Forelimb muscle (tissue), 1 donor: ENCODE data around the gene C21orf58. TPM values are rescaled to one million over a fixed set of nuclear protein-coding genes. Genes with fewer than 3 reads are reported as not detected.
"Not testable (repeated sequence)": the region's sequence is repeated elsewhere in the genome, so short reads cannot be mapped to it uniquely, and the experiment has no call there.

Experiments used
- DNase-seq: peaks from one replicate; pipeline ENCODE4 v3.0.0-alpha.2; 2013; ENCODE audit warnings: low read depth
- polyA plus RNA-seq: library from polyadenylated mRNA; unstranded; fragments of 120-200 nt; gene quantifications from one replicate; pipeline ENCODE4 v1.2.1, GENCODE V29; 2013; ENCODE audit not compliant: insufficient read length

The C21orf58 gene
- polyA plus RNA-seq: 8.2 TPM

DNA sequence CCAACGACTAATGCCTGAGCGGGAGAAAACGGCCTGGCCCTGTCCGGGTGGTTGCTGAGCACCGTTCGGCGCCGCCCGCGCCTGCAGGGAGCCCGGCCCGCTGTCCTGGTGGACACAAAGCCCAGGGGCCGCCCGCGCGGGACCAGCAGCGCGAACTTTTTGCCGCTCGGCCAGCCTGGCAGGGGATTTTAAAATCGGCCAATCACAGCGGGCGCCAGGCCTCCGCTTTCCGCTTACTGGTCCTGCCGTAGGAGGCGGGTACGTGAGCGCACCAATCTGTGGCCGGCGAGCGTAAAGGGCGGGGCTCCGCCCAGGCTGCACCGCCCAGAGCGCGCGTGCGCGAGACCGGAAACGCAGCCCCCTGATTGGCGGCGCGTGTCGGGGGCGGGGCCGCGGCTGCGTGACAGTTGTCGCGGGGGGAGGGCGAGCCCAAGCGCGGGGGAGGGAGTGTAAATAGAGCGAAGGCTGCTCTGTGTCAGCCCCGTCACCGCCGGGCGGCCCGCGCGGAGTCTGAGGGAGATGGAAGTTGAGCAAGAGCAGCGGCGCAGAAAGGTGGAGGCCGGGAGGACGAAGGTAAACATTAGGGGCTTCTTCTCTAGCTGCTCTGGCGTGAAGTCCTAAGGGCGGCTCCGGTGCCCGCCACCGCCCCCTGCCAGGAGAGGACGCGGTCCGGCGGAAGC is at the start of gene C21orf58, which contains the start of gene PCNT:
Gene C21orf58 (minus strand): TSS at position 161 of the 680 bp plus-strand sequence. CDS start 1,132 bp downstream, outside the sequence.
Gene PCNT (plus strand): TSS at position 447 of the 680 bp plus-strand sequence. CDS start 73 bp downstream, at position 520.
- DNase-seq: peak; percentile 95

DNA sequence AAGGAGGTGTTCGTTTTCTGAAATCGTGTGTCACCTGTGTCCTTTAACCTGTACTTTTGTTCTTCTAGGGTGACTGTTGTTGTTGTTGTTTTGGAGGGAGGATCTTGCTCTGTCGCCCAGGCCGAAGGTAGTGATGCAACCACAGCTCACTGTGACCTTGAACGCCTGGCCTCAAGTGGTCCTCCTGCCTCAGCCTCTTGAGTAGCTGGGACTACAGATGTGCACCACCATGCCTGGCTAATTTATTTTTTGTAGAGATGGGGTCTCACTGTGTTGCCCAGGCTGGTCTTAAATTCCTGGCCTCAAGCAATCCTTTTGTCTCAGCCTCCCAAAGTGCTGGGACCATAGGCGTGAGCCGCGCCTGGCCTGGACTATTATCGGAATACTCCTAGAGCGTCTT is 49.3 kb upstream of the C21orf58 start:
- not testable (repeated sequence) for DNase-seq

DNA sequence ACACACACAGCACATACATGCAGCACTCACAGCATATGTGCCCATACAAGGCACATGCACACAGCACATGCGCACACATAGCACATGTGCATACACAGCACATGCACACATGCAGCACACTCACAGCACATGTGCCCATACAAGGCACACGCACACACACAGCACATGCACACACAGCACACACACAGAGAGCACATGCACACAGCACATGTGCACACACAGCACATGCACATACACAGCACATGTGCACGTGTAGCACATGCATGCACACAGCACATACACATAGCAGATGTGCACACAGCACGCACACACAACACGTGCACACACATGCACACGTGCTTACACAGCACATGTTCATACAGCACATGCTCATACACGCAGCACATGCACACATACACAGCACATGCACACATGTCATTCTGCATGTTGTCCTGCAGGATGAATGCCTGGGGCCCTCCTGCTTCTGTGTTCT is 48.4 kb upstream of the C21orf58 start:
- no peak for DNase-seq

DNA sequence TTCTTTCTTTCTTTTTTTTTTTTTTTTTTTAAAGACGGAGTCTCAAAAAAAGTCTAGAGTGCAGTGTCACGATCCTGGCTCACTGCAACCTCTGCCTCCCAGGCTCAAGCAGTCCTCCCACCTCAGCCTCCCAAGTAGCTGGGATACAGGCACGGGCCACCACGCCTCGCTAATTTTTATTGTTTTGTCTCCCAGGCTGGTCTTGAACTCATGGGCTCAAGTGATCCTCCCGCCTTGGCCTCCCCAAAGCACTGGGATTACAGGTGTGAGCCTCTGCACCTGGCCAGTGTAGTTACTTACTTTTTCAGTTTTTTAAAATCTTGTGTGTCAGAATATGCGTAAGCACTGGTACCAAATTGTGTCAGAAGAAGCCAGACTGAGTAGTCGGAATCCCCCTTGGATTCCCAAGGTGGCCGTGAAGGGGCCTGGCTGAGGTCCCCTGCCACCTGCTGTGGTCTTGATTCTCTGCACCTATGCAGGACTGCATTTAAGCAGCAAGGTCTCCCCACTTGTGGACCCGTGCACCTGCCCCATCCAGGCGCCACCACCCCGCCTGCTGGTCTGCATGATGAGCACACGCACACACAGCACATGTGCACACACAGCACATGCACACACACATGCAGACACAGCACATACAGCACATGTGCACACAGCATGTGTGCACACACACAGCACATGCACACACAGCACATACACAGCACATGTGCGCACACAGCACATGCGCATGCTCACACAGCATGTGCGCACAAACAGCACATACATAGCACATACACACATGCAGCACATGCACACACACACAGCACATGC is 47.7 kb upstream of the C21orf58 start:
- DNase-seq: no peak

DNA sequence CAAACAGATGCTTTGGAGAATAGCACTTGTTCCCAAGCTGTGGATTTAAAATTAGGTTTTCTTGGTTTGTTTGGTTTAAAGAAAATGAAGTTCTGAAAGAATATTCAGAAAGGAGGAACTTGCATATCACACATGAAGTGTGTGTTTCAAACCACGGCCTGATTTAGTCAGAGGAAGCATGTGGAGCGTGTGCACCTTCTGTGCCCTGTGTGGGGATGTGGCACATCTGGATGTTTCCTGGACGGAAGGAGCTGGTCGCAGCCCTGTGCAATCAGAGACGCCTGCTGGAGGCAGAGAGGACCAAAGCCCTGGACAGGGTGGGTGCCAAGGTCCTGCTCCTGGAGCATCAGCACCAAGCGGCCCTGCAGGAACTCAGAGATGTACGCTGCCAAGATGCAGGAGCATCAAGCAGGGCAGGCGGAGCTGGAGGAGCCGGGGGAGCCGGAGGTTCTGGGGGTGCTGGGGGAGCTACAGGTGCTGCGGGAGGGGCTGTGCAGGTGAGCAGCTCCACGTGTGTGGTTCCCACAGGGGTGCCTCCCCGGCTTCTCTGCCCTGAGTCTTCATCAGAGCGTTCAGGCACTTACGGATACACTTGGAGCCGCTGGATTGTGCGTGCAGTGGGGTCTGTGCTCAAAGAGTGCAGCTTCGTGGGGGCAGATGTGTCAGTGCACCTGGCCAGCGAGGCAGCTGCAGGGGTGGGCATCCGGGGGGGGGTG is 46.0 kb upstream of the C21orf58 start:
- no peak for DNase-seq

DNA sequence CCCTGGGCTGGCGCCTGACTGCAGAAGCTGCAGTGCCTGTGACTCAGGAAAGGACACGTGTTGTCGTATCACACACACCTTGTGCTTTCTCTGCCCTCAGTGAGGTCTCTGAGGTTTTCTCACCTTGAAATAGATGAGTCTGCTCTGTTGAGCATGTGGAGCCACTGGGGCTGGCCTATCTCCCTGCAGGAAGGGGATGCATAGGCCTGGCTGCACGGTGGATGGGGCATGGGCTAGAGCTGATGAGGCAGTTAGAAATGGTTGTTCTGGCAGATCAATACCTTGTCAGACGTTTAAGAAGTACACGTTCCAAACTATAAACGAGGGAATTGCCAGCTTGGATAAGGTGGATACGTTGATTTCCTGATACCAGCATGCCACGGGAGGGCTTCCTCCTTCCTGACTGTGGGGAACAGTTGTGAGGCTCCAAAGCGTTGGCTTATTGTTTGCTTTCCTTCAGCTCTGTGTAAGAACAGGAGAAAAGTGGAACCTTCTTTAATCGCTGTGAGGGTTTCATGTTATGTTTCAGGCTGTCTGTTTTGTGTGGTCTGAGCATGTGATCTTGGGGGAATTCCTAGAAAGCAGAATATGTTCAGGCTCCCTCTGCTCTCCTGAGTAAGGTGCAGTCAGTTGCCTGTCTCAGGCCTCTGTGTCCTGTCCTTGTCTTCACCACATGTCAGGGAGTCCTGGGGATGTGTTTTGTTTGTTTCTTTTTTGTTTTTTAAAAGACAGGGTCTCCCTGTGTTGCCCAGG is 45.0 kb upstream of the C21orf58 start:
- no peak for DNase-seq

DNA sequence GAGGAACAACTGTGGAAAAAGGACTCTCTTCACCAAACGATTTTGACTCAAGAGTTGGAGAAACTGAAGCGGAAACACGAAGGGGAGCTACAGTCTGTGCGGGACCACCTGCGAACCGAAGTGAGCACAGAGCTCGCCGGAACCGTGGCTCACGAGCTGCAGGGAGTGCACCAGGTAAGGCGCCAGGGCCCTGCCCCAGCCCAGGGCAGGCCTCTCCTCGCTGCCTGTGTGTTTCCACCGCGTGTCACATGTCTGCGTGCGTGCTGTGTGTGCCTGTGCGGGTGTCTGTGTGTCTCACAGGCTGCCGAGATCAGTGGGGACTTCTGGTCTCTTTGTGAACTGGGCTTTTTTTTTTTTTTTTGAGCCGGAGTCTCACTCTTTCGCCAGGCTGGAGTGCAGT is 43.3 kb upstream of the C21orf58 start:
- DNase-seq: no peak

DNA sequence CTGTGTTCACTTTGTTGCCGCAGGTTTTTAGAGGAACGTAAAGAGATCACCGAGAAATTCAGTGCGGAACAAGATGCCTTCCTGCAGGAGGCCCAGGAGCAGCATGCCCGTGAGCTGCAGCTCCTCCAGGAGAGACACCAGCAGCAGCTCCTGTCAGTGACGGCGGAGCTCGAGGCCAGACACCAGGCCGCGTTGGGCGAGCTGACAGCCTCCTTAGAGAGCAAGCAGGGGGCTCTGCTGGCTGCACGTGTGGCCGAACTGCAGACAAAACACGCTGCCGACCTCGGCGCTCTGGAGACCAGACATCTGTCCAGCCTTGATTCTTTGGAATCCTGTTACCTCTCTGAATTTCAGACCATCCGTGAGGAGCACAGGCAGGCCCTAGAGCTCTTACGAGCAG is 42.9 kb upstream of the C21orf58 start:
- no peak for DNase-seq

DNA sequence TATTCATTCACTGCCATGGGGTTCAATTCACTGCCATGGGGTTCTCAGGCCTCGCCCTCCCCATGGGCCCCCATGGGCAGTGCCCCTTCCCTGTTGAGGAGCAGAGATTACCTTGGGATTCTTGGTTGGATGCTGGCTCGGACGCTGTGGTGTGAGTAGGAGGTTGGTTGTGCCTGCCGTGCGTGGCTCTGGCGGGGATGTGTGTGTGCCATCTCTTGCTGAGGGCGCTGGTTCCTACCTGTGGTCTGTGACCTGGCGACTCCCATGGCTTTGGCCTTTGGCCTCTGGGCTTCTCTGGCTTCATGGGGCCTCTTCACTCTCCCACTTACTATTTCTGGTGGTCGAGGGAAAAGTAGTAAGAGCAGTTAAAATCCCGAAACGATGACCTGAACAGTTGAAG is 42.4 kb upstream of the C21orf58 start:
- no peak for DNase-seq

DNA sequence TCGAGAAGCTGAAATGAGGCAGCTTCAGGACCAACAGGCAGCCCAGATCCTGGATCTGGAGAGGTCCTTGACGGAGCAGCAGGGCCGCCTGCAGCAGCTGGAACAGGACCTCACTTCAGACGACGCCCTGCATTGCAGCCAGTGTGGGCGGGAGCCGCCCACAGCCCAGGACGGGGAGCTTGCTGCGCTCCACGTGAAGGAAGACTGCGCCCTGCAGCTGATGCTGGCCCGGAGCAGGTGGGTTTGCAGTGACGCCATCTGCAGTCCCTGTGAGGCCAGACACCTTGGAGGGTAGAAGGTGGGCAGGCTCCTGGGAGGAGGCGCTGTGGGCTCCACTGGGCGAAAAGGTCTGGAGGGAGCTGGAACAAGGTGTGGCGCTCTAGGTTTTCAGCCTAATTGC is 40.0 kb upstream of the C21orf58 start:
- no peak for DNase-seq

DNA sequence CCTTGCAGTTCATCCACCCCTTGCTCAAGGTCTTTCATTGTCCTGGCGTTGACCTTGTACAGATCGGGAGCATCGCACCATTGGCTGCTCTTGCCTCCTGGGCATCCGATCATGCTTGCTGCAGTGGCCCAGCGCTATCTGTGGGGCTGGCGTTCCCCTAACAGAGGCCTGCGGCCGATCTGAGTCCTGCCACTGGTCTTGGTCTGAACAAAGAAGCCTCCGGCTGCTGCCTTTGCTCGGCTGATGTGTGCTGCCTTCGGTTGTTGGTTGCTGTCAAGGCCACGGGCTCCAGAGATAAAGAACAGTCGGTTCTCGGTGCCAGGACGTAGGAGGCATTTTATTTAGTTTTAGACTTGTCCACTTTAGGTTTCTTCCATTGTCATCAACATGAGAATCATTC is 39.3 kb upstream of the C21orf58 start:
- DNase-seq: no peak

DNA sequence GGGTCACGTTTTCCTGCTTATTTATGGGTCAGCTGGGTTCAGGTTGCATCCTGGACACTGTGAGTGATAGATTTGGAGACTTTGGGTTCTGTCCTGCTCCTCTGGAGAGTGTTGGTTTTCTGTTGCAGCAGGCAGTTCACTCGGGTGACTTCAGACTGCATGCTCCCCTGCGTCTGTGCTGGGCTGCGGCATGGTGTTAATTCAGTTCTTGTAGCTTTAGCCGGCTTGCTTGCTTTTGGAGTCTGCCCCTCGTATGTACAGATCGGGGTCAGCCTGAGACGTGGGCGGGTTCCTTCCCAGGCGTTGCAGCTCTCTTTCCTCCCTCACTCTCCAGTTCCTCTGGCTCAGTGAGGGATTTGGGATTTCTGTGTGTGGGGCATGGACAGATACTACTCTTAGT is 38.3 kb upstream of the C21orf58 start:
- no peak for DNase-seq

DNA sequence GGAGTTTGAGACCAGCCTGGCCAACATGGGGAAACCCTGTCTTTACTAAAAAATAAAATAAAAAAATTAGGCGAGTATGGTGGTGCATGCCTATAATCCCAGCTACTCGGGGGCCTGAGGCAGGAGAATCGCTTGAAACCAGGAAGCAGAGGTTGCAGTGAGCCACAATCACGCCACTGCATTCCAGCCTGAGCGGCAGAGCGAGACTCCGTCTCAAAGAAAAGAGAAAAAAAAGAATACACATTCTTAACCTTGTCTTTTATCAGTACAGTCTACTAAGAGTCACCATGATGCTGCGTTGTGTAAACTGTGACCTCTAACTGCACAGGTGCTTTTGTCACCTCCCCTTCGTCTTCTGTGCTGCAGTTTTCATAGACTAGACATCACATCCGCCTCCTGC is 37.5 kb upstream of the C21orf58 start:
- no peak for DNase-seq

DNA sequence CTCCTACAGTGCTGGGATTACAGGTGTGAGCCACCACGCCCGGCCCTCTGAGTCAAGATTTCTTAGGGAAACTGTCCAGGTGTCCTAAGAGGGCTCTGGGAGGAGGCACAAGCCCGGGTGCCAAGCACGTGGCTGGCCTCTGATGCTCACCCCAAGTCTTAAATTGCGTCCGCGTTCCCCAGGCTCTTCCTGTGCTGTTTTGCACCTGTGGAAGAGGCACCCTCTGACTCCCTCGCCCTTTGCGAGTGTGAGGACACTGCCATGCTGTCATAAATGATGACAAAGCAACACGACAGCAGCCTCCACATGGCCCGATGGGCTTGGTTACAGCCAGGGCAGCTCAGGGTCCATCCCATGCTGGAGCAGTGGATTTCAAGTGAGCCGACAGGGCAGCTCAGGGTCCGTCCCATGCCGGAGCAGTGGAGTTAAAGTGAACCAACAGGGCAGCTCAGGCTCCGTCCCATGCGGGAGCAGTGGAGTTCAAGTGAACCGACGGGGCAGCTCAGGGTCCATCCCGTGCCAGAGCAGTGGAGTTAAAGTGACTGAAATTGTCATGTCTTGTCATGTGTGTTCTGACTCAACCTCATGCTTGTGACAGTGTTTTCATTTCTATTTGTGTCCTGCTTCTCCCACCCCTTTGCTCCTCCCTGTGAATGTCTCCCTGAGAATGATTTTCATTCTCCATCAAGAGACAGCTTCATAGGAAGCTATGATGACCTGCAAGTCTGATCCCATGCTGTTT is 34.2 kb upstream of the C21orf58 start:
- DNase-seq: no peak

DNA sequence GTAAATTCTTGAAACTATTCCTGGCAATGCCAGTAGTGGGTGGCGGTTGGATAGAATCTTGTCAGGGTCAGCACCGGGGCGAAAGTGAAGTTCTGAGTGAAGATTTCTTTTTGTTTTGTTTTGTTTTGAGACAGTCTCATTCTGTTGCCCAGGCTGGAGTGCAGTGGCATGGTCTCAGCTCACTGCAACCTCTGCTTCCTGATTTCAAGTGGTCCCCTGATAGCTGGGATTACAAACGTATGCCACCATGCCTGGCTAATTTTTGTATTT is 33.6 kb upstream of the C21orf58 start:
- no peak for DNase-seq

DNA sequence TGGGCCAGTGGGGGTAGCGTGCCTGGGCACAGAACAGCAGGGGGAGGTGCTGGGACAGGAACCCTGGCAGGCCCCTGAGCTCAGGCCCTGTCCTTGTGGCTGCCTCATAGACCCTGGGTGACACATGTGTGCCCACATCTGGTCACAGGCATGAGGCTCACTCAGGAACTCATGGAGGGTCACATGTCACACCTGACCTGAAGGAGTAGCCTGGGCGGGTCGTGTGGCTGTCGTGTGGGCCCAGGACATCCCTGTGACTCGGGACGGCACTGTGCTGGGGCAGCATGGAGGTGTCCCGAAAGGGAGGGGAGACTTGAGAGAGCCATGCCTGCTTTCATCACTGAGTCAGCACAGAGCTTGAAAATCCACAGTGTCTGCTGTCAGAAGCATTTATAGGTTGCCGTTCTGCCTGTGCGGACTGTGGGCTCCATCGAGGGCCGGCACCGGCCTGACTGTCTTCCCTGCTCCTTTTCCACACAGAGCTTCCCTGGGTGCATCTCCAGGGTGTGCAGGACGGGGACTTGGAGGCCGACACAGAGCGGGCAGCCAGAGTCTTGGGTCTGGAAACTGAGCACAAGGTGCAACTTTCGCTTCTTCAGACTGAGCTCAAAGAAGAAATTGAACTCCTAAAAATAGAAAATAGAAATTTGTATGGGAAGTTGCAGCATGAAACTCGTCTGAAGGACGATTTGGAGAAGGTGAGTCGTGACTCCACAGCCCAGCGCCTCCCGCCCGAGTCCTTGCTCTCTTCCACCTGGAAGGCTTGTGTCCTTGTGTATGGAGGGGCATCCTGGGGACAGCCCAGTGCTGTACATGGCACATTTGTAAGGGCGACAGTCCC is 33.0 kb upstream of the C21orf58 start:
- DNase-seq: no peak

DNA sequence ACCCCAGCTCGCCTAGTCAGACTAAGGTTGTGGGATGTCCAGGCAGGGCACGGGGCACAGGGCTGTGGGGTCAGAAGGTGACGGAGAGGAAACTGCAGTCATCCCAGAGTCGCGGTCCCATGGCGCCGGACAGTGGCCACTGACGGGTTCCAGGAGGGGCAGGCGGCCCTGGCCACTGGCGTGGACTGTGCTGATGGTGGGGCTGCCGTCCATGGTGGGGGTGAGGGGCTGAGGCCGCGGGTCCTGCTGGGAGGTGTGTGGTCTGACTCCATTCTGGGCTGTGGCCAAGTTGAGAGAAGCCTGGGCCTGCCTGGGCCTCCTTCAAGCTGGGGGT is 32.3 kb upstream of the C21orf58 start:
- DNase-seq: no peak

DNA sequence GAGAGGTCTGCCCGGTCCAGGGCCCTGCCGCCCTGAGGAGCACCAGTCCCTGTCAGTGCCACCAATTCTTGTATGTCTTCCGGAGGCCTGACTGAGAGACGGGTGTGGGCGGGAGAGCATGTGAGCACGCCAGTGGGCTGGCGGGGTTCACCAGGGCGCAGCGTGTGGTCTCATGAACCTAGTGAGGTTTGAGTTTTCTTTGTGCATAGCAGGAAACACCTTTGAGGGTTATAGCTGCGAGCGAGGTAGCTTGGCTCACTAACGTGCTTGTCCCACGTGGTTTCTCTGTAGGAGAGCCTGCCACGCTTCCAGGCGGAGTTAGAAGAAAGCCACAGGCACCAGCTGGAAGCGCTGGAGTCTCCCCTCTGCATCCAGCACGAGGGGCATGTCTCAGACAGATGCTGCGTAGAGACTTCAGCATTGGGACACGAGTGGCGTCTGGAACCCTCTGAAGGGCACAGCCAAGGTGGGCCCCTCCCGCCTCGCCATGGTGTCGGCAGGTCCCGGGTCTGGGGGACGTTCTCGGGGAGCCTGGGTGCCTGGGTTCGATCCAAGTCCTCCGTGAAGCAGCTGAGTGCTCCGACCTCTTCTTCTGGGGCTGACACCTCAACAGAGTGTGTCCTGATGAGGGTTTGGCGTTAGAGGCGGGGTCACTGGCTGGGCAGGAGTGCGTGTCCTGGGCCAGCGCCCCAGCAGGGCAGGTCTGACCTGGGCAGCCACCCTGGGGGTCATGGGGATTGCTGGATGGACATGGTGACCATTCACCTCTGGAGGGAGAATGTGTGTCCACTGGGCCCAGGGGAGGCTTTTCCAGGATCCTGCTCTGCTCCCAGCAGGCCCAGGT is 31.7 kb upstream of the C21orf58 start:
- DNase-seq: no peak

DNA sequence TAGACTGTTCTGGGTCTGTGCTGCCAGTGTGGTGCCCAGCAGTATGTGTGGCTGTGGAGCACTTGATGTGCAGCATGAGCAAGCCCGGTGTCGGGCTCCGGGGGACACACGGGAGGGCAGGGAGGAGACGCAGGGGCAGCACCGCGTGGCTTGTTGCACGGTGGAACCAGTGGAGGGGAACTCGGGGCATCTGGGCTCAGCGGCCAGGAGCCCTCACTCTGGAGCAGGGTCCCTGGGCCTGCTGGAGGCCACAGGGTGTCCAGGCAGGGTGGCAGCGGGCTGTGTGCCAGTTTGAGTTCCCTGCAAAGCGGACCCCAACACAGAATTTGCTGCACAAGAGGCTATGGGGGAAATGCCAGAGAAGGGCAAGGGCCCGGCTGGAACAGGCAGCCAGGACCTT is 30.8 kb upstream of the C21orf58 start:
- no peak for DNase-seq
